ENCODE measurements around the gene CGB2. TPM values are rescaled to one million over a fixed set of nuclear protein-coding genes. Genes with fewer than 3 reads are reported as not detected.

CGB2 gene
- total RNA-seq = 0.49 and 1.3 TPM in 2 replicates

GRCh38 chr19:49031642-49032301 is at the start of gene CGB2:
CGB2 (plus strand) TSS chr19:49031890; CDS start chr19:49032096, 206 bp downstream.

GRCh38 chr19:48993175-48994034 is 38.3 kb upstream of the CGB2 start, which contains the start of the genes GYS1 and RUVBL2:
GYS1 (minus strand) TSS chr19:48993309; CDS start chr19:48993112, 197 bp downstream.
RUVBL2 (plus strand) TSS chr19:48993887; CDS start chr19:48993912, 25 bp downstream.

GRCh38 chr19:49017041-49017665 is 14.5 kb upstream of the CGB2 start, which contains the start of gene LHB:
LHB (minus strand) TSS chr19:49017091; CDS start chr19:49017081, 10 bp downstream.

GRCh38 chr19:49024233-49024632 is 7.5 kb upstream of the CGB2 start, which contains the start of gene CGB3:
CGB3 (minus strand) TSS chr19:49024333; CDS start chr19:49023971, 362 bp downstream.

GRCh38 chr19:49036815-49037214 is 5.1 kb downstream of the CGB2 start, which contains the start of gene CGB1:
CGB1 (minus strand) TSS chr19:49036895; CDS start chr19:49036711, 184 bp downstream.

GRCh38 chr19:49043548-49043947 is 11.9 kb downstream of the CGB2 start, which contains the start of gene CGB5:
CGB5 (plus strand) TSS chr19:49043848; CDS start chr19:49044210, 362 bp downstream.

GRCh38 chr19:49049011-49049410 is 17.3 kb downstream of the CGB2 start, which contains the start of gene CGB8:
CGB8 (minus strand) TSS chr19:49049111; CDS start chr19:49048739, 372 bp downstream.

GRCh38 chr19:49057636-49058234 is 26.0 kb downstream of the CGB2 start, which contains the start of gene CGB7:
CGB7 (minus strand) TSS chr19:49057749; CDS start chr19:49055375, 2,374 bp downstream.

GRCh38 chr19:49064768-49065611 is 33.3 kb downstream of the CGB2 start, which contains the start of gene NTF4:
NTF4 (minus strand) TSS chr19:49064818; CDS start chr19:49061997, 2,821 bp downstream.

Other genes with a start within 250 kb of the CGB2 start
- gene BCAT2, start 220.9 kb upstream of the CGB2 start, total RNA-seq = 43.5 and 69.6 TPM in 2 replicates
- 1.1 and 2.4 TPM in 2 replicates for gene HSD17B14, start 195.4 kb upstream of the CGB2 start, total RNA-seq
- gene PLEKHA4, start 163.3 kb upstream of the CGB2 start, total RNA-seq = 1.7 and 5.3 TPM in 2 replicates
- gene PPP1R15A, start 159.5 kb upstream of the CGB2 start, total RNA-seq = 25.3 and 25.5 TPM in 2 replicates
- not detected in 2 replicates for gene TULP2, start 133.1 kb upstream of the CGB2 start, total RNA-seq
- gene NUCB1, start 131.6 kb upstream of the CGB2 start, total RNA-seq = 186 and 191 TPM in 2 replicates
- 0.33 and 1.1 TPM in 2 replicates for gene DHDH, start 98.2 kb upstream of the CGB2 start, total RNA-seq
- gene BAX, start 77.0 kb upstream of the CGB2 start, total RNA-seq = 74.6 and 94.5 TPM in 2 replicates
- 788 and 1,050 TPM in 2 replicates for gene FTL, start 66.6 kb upstream of the CGB2 start, total RNA-seq
- 63.5 and 69.1 TPM in 2 replicates for gene GYS1, start 38.6 kb upstream of the CGB2 start, total RNA-seq
- gene RUVBL2, start 38.0 kb upstream of the CGB2 start, total RNA-seq = 300 and 321 TPM in 2 replicates
- gene LHB, start 14.8 kb upstream of the CGB2 start, total RNA-seq = not detected in 2 replicates
- not detected in 2 replicates for gene CGB3, start 7.6 kb upstream of the CGB2 start, total RNA-seq
- gene CGB1, start 5.0 kb downstream of the CGB2 start, total RNA-seq = 2.4 TPM in 1 of 2 replicates, not detected in the other
- gene CGB5, start 12.0 kb downstream of the CGB2 start, total RNA-seq = not detected in 2 replicates
- gene CGB8, start 17.2 kb downstream of the CGB2 start, total RNA-seq = 0.37 TPM in 1 of 2 replicates, not detected in the other
- gene CGB7, start 25.9 kb downstream of the CGB2 start, total RNA-seq = 0.23 and 2.3 TPM in 2 replicates
- 5.6 and 6.5 TPM in 2 replicates for gene NTF4, start 32.9 kb downstream of the CGB2 start, total RNA-seq
- not detected in 2 replicates for gene KCNA7, start 40.8 kb downstream of the CGB2 start, total RNA-seq
- gene SNRNP70, start 53.6 kb downstream of the CGB2 start, total RNA-seq = 208 and 217 TPM in 2 replicates
- 10.3 and 10.5 TPM in 2 replicates for gene LIN7B, start 82.5 kb downstream of the CGB2 start, total RNA-seq
- 4.0 and 11.2 TPM in 2 replicates for gene C19orf73, start 87.3 kb downstream of the CGB2 start, total RNA-seq
- gene PPFIA3, start 87.7 kb downstream of the CGB2 start, total RNA-seq = 9.9 and 12.8 TPM in 2 replicates
- not detected in 2 replicates for gene HRC, start 123.5 kb downstream of the CGB2 start, total RNA-seq
- 19.6 and 20.2 TPM in 2 replicates for gene TRPM4, start 125.9 kb downstream of the CGB2 start, total RNA-seq